Hepatocyte (in vitro differentiated cells): ENCODE measurements around the gene EPS8L3. TPM values are rescaled to one million over a fixed set of nuclear protein-coding genes. Genes with fewer than 3 reads are reported as not detected.
"Not testable (repeated sequence)": the region's sequence is repeated elsewhere in the genome, so short reads cannot be mapped to it uniquely, and the experiment has no call there.

Source experiments
- DNase-seq: peaks from one replicate; pipeline ENCODE4 v3.0.0-alpha.2; 2016; ENCODE audit warnings: low spot score
- H2AFZ ChIP-seq: fragments of 200-600 bp; sonication (generic); 2 replicates; pipeline ENCODE4 v1.6.0; 2016; ENCODE audit warnings: antibody characterized with exemption, mild to moderate bottlenecking
- H3K27ac ChIP-seq: fragments of 200-600 bp; sonication (generic); 2 replicates; pipeline ENCODE4 v1.5.1; 2016; ENCODE audit warnings: mild to moderate bottlenecking
- H3K27me3 ChIP-seq: fragments of 200-600 bp; sonication (generic); 2 replicates; pipeline ENCODE4 v1.6.1; 2016
- H3K36me3 ChIP-seq: fragments of 200-600 bp; sonication (generic); replicated peaks from 2 replicates; pipeline ENCODE4 v1.5.1; 2016; ENCODE audit warnings: low read depth; ENCODE audit not compliant: insufficient read depth
- H3K4me1 ChIP-seq: fragments of 200-600 bp; sonication (generic); 2 replicates; pipeline ENCODE4 v1.5.1; 2016; ENCODE audit warnings: mild to moderate bottlenecking, moderate library complexity; ENCODE audit not compliant: insufficient read depth
- H3K4me2 ChIP-seq: fragments of 200-600 bp; sonication (generic); 2 replicates; pipeline ENCODE4 v1.6.0; 2016
- H3K4me3 ChIP-seq: fragments of 200-600 bp; sonication (generic); 2 replicates; pipeline ENCODE4 v1.5.1; 2016; ENCODE audit warnings: mild to moderate bottlenecking
- H3K79me2 ChIP-seq: fragments of 200-600 bp; sonication (generic); 2 replicates; pipeline ENCODE4 v1.6.0; 2017; ENCODE audit warnings: mild to moderate bottlenecking
- H3K9me2 ChIP-seq: fragments of 200-600 bp; sonication (generic); replicated peaks from 2 replicates; pipeline ENCODE4 v1.6.0; 2017; ENCODE audit warnings: mild to moderate bottlenecking; ENCODE audit not compliant: insufficient read depth
- H3K9me3 ChIP-seq: fragments of 200-600 bp; sonication (generic); 2 replicates; pipeline ENCODE4 v1.5.1; 2016; ENCODE audit warnings: low read depth, mild to moderate bottlenecking
- H4K20me1 ChIP-seq: fragments of 200-600 bp; sonication (generic); 2 replicates; pipeline ENCODE4 v1.6.0; 2016; ENCODE audit warnings: mild to moderate bottlenecking; ENCODE audit not compliant: insufficient read depth, poor library complexity, severe bottlenecking
- CTCF ChIP-seq: fragments of 200-600 bp; sonication (generic); IDR thresholded peaks from 2 replicates; pipeline ENCODE4 v1.5.1; 2016; ENCODE audit warnings: antibody characterized with exemption, mild to moderate bottlenecking; ENCODE audit not compliant: poor library complexity
- EZH2 ChIP-seq: fragments of 200-600 bp; sonication (generic); IDR thresholded peaks from 2 replicates; pipeline ENCODE4 v1.6.1; 2016; ENCODE audit warnings: antibody characterized with exemption, mild to moderate bottlenecking, borderline replicate concordance
- EZH2phosphoT487 ChIP-seq: fragments of 200-600 bp; sonication (generic); IDR thresholded peaks from one replicate; pipeline ENCODE4 v1.6.1; 2018; ENCODE audit warnings: antibody characterized with exemption, mild to moderate bottlenecking, low read depth, moderate library complexity; ENCODE audit not compliant: unreplicated experiment, severe bottlenecking
- WGBS: methylation state at CpG from one replicate; pipeline ENCODE4 v1.1.6; 2016; ENCODE audit warnings: low lambda C conversion rate; ENCODE audit errors: missing lambda C conversion rate; 5-methylcytosine and 5-hydroxymethylcytosine counted together
- polyA plus RNA-seq: library from polyadenylated mRNA; unstranded; fragments of >200 nt; fragmentation: Nextera tagmentation; extraction: Ambion mirVana; gene quantifications from 2 replicates; pipeline ENCODE4 v1.2.1, GENCODE V29; 2016
- total RNA-seq: library from RNA; depleted of rRNA; stranded (reverse); fragments of >200 nt; gene quantifications from 2 replicates; pipeline ENCODE4 v1.2.3, GENCODE V29; 2014

Gene EPS8L3
- total and polyA plus RNA-seq, 2 experiments from 2014 or later = 48.1 to 97.3 TPM

DNA sequence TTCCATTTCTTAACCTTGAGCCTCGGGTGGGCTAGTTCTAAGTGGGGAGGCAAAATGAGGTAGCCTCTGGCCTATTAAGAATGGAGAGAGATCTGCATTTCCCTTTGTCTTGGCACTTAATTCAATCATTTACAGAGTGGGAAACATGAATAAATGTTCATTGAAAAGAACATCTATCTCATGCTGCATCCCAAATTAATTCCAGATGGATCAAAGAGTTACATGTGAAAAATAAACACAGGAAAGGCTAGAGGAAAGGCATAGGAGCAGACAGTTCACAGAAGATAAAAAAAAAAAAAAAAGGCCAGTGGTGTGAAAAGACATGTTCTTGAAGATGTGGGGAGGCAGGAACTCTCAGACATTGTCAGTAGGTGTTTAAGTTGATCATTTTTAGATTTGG lies 35.7 kb upstream of the EPS8L3 start:
- Histone ChIP-seq H3K4me2 (no peak overlapping the region), H3K9me3 (no peaks in the 10 kb centered on the region), H3K27ac (no peak overlapping the region), H3K4me1 (no peaks in the 10 kb centered on the region), H3K27me3 (no peaks in the 10 kb centered on the region), H4K20me1 (no peaks in the 10 kb centered on the region), H3K9me2 (no peaks in the 10 kb centered on the region), H3K79me2 (no peaks in the 10 kb centered on the region), H3K4me3 (no peak overlapping the region), H2AFZ (no peak overlapping the region), H3K36me3 (no peaks in the 10 kb centered on the region)
- TF ChIP-seq CTCF (no peak), EZH2phosphoT487 (no peak), EZH2 (no peak)
- DNase-seq = no peak
- WGBS = 44% methylated on average over 1 of the region's 1 CpG

GRCh38 chr1:109797303-109797595 lies 33.5 kb upstream of the EPS8L3 start:
- not testable (repeated sequence) for H3K79me2 ChIP-seq, H3K9me3 ChIP-seq, H3K27ac ChIP-seq, H3K27me3 ChIP-seq, DNase-seq, H3K9me2 ChIP-seq, H4K20me1 ChIP-seq, H3K36me3 ChIP-seq, H3K4me3 ChIP-seq, H2AFZ ChIP-seq, H3K4me1 ChIP-seq
- H3K4me2 ChIP-seq = peak overlapping the region; percentile 10
- WGBS = 94% methylated on average over 5 of the region's 5 CpGs

DNA sequence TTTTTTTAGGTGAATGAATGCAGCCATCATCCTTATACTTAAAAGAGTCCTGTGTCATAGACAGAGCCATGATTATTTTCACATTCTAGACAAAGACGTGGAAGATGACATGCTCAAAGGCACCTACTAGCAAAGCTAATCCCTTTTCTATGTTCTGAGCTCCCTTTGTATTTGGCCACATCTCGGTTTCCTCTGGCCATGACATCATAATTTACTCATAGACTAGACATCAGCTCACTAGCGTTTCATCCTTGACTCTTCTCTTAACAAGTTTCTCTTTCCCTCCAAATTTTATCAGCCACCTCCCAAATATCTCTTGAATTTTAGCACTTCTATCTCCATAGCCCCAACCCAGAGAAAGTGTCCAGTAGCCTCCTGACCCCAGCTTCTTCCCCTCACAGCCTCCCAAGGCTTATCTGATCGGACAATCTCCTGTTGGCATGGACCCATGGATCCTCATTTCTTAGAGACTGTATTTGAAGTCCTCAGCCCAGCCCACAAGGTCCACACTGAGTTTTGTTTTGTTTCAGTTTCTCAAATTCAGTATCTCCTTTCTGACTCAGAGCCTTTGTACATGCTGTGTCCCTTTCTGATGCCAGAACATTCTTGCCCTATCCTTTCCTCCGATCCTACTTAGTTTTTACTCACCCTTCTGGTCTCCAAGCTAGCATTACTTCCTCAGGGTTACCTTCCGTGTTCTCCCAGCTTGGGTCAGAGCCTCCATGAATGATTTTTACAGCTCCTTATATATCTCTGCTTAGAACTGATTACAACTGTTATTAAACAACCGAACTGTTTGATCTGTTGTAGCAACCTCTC lies 33.0 kb upstream of the EPS8L3 start:
- peak overlapping the region; percentile 10 for H3K4me2 ChIP-seq
- no peak for TF ChIP-seq EZH2phosphoT487
- no peak for TF ChIP-seq CTCF
- TF ChIP-seq EZH2 = no peak
- H3K27ac ChIP-seq = no peak overlapping the region
- WGBS = 79% methylated on average over 7 of the region's 7 CpGs
- no peaks in the 10 kb centered on the region for H3K9me2 ChIP-seq
- H3K36me3 ChIP-seq = no peaks in the 10 kb centered on the region
- H3K9me3 ChIP-seq = no peaks in the 10 kb centered on the region
- H4K20me1 ChIP-seq = no peaks in the 10 kb centered on the region
- H3K4me1 ChIP-seq = peaks cover 13% of the 10 kb centered on the region
- no peak overlapping the region for H3K4me3 ChIP-seq
- no peaks in the 10 kb centered on the region for H3K79me2 ChIP-seq
- no peak for DNase-seq
- H2AFZ ChIP-seq = no peak overlapping the region
- no peaks in the 10 kb centered on the region for H3K27me3 ChIP-seq

DNA sequence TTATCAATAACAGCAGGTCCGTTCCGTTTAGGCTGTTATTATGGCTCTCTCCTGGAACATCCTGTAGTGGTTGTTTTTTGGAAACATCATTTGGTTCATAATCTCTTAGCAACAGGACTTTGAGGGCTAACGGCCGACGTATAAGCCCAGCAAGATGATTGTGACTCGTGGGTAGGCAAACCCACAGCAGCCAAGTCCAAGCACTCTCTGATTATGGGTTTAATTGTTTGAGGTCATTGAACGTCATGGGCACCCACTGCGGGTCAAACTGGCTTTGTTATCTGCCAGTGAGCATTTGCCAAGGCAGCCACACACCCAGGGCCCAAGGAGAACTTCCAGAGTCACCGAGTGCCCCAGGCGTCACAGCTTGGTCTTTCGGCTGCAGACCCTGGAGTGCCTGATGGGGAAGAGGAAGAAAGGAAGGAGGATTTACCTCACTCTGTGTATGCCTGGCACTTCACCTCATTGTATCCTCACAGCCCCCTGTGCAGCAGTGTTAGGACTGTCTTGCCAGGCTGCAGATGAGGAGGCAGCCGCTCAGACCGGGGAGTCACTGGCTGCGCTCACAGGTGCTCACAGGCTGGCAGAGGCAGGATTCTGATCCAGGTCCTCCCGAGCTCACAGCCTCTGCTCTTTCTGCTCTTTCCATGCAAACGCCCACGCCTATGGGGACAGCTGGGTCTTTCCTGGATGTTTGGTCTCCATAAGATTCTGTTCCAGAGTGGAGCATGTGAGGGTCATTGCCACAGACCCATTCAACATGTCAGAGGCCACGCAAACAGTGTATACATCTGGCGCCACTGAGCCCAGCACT lies 30.8 kb upstream of the EPS8L3 start:
- Histone ChIP-seq H2AFZ (no peak overlapping the region), H3K4me1 (peaks cover 21% of the 10 kb centered on the region), H3K9me2 (no peaks in the 10 kb centered on the region), H3K9me3 (no peaks in the 10 kb centered on the region), H3K79me2 (no peaks in the 10 kb centered on the region), H3K4me2 (no peak overlapping the region), H3K27ac (no peak overlapping the region), H3K36me3 (no peaks in the 10 kb centered on the region), H3K27me3 (no peaks in the 10 kb centered on the region), H4K20me1 (no peaks in the 10 kb centered on the region), H3K4me3 (no peak overlapping the region)
- TF ChIP-seq EZH2 (no peak), EZH2phosphoT487 (no peak), CTCF (no peak)
- DNase-seq = no peak
- 87% methylated on average over 19 of the region's 19 CpGs for WGBS
